HG02973 (cell line): ENCODE data around the gene HNRNPF.
"Not testable (repeated sequence)": the region's sequence is repeated elsewhere in the genome, so short reads cannot be mapped to it uniquely, and the experiment has no call there.

ENCODE experiments used
- ATAC-seq: cut with Tn5 transposase; IDR thresholded peaks from one replicate; pipeline ENCODE4 v1.9.1; 2021; ENCODE audit warnings: moderate library complexity; ENCODE audit not compliant: unreplicated experiment

The HNRNPF gene

DNA sequence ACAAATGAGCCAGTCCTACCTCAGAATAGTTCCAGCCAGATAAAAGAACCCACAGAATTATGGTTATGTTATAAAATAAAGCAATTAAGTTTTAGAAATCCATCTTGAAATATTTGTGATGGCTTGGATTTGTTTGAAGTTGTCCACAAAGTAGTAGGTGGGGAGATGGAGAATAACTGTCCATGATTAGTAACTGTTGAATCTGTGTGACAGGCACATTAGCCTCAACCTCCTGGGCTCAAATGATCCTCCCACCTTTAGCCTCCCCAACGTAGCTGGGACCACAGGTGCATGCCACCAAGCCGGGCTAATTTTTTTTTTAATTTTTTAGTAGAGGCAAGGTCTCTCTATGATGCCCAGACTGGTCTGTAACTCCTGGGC is 10.1 kb downstream of the HNRNPF start:
- ATAC-seq: no peak

DNA sequence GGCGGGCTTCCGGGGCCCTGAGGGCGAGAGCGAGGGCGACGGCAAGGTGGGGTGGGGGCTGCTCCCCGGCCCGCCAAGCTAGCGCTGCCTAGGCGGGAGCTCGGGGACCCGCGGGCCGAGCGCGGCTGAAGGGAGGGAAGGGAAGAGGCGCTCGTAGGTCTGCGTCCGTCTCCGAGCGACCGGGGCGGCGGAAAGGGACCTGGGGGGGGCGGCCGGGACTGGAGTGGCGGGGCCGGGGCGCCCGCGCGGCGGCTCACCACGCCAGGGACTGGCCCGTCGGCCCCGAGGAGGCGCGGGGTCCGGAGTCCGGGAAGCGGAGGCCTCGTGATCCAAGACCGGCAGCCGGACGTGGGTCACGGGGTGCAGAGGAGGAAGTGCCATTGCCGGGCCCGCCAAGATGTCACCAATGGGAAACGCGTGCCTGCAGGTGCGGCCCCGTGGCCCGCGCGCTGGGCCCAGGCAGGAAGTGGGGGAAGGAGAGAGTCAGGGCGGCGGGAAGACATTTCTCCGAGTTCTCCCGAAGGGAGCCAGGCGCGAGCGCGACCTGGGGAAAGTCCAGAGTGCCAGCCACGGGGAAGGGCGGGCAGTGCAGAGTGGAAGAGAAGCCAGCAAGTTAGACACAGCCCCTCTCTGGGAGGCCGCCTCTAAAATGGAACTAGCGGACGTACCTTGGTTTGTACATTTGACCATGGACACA is 11.9 kb downstream of the HNRNPF start:
- peak; percentile 76 for ATAC-seq

GRCh38 chr10:43396061-43396927 is 12.7 kb downstream of the HNRNPF start:
- ATAC-seq: peak; percentile 51

DNA sequence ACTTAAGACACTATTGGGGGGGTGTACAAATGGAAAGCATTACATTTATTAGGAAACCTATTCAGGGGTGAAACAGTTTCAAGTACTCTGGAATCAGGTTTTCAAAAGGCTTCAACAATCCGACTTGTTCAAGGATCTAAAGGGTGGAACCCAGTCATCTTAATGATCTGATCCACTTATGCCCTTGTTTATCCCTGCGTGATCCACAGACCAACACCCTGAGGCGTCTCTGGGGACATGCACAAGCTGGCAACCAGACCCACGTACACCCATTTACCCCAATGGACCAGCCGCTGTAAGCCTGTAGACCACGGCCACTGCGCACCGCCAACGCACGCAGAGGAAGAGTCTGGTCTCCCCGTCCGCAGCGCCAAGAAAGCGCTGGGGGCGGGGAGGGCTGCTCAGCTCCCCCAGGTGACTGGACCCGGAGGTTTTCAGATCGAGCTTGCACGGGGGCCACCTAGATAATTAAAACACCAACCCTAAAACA is 13.4 kb downstream of the HNRNPF start:
- ATAC-seq: no peak

DNA sequence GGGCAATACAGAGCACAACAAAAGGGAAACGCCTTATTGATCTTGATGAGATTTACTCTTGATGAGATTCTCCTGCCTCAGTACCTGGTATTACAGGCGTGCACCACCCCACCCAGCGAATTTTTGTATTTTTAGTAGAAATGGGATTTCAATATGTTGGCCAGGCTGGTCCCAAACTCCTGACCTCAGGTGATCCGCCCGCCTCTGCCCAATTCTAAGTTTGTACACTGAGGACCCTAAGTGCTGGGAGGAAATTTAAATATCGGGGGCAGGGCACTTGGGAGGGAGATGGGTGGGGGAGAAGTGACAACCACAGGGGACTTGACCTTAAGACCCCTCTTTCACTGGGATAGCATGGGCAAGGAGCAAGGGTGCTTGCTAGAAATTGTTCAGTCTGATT is 14.1 kb downstream of the HNRNPF start:
- no peak for ATAC-seq

GRCh38 chr10:43393606-43394360 is 15.2 kb downstream of the HNRNPF start:
- no peak for ATAC-seq

- not testable (repeated sequence) for ATAC-seq
Measured at GRCh38 chr10:43393186-43393585, 15.8 kb downstream of the HNRNPF start.

DNA sequence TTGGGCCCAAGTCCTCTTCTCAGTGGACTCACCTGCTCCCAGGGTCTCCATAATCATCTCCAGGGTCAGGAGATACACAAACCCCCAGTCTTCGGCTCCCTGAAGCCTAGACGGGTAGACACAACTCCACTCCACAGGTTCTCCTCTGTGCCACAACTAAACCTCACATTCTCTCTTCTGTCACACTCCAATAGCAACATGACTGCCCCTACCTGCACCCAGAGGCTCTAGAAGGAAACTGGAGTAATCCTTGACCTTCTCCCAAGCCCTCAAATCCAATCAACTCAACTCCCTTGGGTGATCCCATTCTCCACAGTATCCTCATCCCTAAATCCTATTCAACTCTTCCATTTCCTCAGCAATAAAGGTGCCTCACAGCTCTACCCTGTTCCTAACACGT is 16.2 kb downstream of the HNRNPF start:
- ATAC-seq: no peak

- ATAC-seq: no peak
Measured at GRCh38 chr10:43391496-43391895, 17.5 kb downstream of the HNRNPF start.

- ATAC-seq: no peak
Measured at GRCh38 chr10:43390759-43391158, 18.2 kb downstream of the HNRNPF start.

DNA sequence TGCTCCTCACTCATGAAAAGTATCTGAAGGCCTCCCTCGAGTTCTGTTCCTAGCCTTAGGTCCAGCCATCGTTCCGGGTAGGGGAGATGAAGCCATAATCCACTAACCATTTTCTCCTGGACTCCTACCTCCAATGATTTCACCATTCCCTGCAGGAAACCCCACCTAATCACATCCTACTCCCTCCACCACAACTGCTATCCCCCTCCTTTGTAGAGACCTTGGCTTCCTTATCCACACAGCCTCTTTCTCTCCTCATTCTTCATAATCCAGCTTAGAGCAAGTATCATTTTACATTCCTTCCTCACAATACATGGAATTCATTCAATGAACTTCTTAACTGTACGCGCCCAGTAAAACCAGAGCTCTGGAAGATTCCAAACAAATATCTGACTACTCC is 18.7 kb downstream of the HNRNPF start:
- no peak for ATAC-seq

GRCh38 chr10:43389867-43390266 is 19.1 kb downstream of the HNRNPF start:
- ATAC-seq: no peak

GRCh38 chr10:43387678-43388032 is 21.3 kb downstream of the HNRNPF start:
- no peak for ATAC-seq

- ATAC-seq: no peak
Measured at GRCh38 chr10:43386981-43387677, 21.9 kb downstream of the HNRNPF start.

- ATAC-seq: no peak
Measured at GRCh38 chr10:43386549-43386948, 22.4 kb downstream of the HNRNPF start.

GRCh38 chr10:43385412-43386004 is 23.5 kb downstream of the HNRNPF start:
- ATAC-seq: no peak

GRCh38 chr10:43384252-43385221 is 24.4 kb downstream of the HNRNPF start:
- no peak for ATAC-seq

DNA sequence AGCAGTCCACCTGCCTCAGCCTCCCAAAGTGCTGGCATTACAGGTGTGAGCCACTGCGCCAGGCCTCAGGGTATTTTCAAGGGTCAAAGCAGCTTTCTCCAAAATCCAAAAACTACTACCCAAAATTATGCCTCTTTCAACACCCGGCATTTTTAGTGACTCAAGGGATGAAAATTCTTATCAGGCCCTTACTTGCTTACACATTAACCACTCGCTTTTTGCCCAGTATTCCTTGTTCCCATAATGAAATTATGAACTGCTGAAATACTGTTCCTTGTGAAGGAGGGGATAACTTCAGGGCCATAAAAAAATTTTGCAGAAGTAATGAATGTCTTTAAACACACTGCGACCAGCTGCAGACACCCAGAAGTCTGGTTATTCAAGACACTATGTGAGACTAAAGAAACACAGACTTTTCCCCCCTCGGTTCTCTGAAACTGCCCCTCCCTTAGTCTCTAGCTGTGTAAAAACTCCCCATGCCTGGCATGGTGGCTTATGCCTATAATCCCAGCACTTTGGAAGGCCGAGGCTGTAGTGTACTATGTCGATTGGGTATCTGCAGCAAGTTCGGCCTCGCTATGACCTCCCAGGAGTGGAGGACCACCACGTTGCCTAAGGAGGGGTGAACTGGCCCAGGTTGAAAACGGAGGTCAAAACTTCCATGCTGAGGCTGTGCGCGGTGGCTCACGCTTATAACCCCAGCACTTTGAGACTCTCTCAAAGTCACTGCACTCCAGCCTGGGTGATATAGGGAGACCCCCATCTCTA is 25.6 kb downstream of the HNRNPF start:
- ATAC-seq: no peak
